ENCODE results near the gene AADAT. TPM values are rescaled to one million over a fixed set of nuclear protein-coding genes. Genes with fewer than 3 reads are reported as not detected.

AADAT gene
- total and polyA plus RNA-seq, 9 of the 15 experiments (the other 6 are each of a cell fraction or from before 2014, with no cell fraction given) = 0.06 to 0.07 TPM; not detected in 7

DNA sequence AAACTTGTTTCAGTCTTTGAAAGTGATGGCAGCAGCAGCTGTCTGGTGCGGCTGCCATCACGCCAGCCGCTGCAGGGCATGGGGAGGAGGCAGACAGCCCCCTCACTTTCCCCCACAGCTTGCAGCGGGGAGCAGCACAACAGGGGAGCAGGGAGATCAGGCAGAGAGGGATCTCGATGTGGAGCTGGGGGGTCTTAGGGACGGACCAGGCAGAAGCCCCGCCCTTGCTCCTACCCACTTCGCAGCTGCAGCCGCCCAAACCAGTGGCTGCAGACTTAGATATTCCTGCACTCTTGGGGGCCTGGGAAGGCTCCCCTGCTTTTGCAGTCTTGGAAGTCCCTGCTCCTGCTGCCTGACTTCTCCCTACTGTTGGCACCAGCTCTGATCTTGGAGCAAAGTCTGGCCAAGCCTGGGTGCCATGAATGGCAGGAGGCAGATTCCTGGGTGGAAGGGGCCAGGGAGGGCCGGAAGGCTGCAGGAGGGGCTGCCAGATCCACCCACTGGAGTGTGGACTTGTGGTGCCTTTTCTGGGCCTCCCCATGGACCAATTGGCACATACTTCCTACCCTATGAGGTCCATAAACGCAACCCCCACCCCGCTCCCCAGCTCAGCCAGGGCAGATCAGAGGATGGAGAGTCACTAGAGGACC, 49.6 kb downstream of the AADAT start:
- no peaks in the 10 kb centered on the region; the same call in 1 of the 2 replicates for H4K20me1 ChIP-seq (replicated peaks; ENCODE audit: control insufficient read depth, insufficient read depth, low read length)
- BruUV-seq (replicated peaks) = no TSS peak
- H3K79me2 ChIP-seq (ENCODE audit: control insufficient read depth, insufficient read depth, low read length) = no peaks in the 10 kb centered on the region
- ATAC-seq = no peak
- POLR2A ChIA-PET = interaction anchor here (0.7 kb wide), 2 partner anchors 768 to 1112 kb away, joined by 3 read pairs; no protein-coding TSS in a partner anchor
- 3% methylated on average over 12 of the region's 12 CpGs for WGBS (ENCODE audit: insufficient coverage, low coverage, missing lambda C conversion rate)
- H3K36me3 ChIP-seq (ENCODE audit: control insufficient read depth, insufficient read depth, low read length) = no peaks in the 10 kb centered on the region
- no peak overlapping the region for H3K27ac ChIP-seq (ENCODE audit: extremely low read depth, low read depth, low read length)
- no peak for FAIRE-seq
- CTCF ChIA-PET (ENCODE audit: low intra/inter-chr PET ratio) = no interaction called here
- H3K4me2 ChIP-seq (ENCODE audit: insufficient read depth, low read length) = no peak overlapping the region
- in situ Hi-C loops (cut with MboI) (loop anchor here (5.0 to 25.0 kb wide), 2 partner anchors 233 to 428 kb away; partner anchors contain the start of genes CLCN3 and NEK1), intact Hi-C loops (cut with micrococcal nuclease) (loop anchor here (10.0 kb wide), 1 partner anchor 135 kb away; no protein-coding TSS in a partner anchor)
- no peaks in the 10 kb centered on the region for H3K9me1 ChIP-seq (ENCODE audit: control insufficient read depth, insufficient read depth, low read length)
- H3K9me3 ChIP-seq (replicated peaks; ENCODE audit: control insufficient read depth, insufficient read depth, low read depth, low read length) = no peaks in the 10 kb centered on the region
- H3K27me3 ChIP-seq (ENCODE audit: control insufficient read depth in 2 of 2, insufficient read depth in 2 of 2, low read length in 2 of 2) = no peaks in the 10 kb centered on the region; a peak in 2 of 5 replicates
- TF ChIP-seq HMG20B (CRISPR knock-in tag; IDR thresholded peaks at IDR 0.05) = no peak
- TF ChIP-seq, protein P1, sequence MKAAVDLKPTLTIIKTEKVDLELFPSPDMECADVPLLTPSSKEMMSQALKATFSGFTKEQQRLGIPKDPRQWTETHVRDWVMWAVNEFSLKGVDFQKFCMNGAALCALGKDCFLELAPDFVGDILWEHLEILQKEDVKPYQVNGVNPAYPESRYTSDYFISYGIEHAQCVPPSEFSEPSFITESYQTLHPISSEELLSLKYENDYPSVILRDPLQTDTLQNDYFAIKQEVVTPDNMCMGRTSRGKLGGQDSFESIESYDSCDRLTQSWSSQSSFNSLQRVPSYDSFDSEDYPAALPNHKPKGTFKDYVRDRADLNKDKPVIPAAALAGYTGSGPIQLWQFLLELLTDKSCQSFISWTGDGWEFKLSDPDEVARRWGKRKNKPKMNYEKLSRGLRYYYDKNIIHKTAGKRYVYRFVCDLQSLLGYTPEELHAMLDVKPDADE (conservative IDR thresholded peaks at IDR 0.05; ENCODE audit: control insufficient read depth, low read depth, low read length) = no peak
- TF ChIP-seq MLX (CRISPR knock-in tag; conservative IDR thresholded peaks at IDR 0.05) = no peak
- TF ChIP-seq HNRNPLL (IDR thresholded peaks at IDR 0.05; ENCODE audit: low read depth, low read length, poor library complexity, severe bottlenecking) = no peak
- TF ChIP-seq HBP1 (CRISPR knock-in tag; IDR thresholded peaks at IDR 0.05) = no peak
- TF ChIP-seq TRIM24 (IDR thresholded peaks at IDR 0.05) = no peak
- no peak for TF ChIP-seq XRCC4 (IDR thresholded peaks at IDR 0.05; ENCODE audit: extremely low read depth, insufficient read depth, insufficient read length)
- TF ChIP-seq CBFB (CRISPR knock-in tag; IDR thresholded peaks at IDR 0.05) = no peak
- TF ChIP-seq LCOR (CRISPR knock-in tag; IDR thresholded peaks at IDR 0.05) = no peak
- H2AFZ ChIP-seq (ENCODE audit: low read depth, low read length) = no peak overlapping the region
- no peaks in the 10 kb centered on the region for H3K4me1 ChIP-seq (replicated peaks in 1 of 2; ENCODE audit: control insufficient read depth in 2 of 2, insufficient read depth in 2 of 2, low read length in 2 of 2)
- DNase-seq (ENCODE audit: extremely low read depth in 1 of 4, low spot score in 3 of 4) = no peak
- H3K4me3 ChIP-seq = no peak overlapping the region
- H3K9ac ChIP-seq (ENCODE audit: insufficient read depth in 1 of 2, low read depth in 2 of 2, low read length in 2 of 2) = no peak overlapping the region; a peak in 1 of 4 replicates

Measured in K562 (cell line).